Upper lobe of left lung (tissue), 6 donors: Measurements from ENCODE around the gene IRF8. TPM values are rescaled to one million over a fixed set of nuclear protein-coding genes. Genes with fewer than 3 reads are reported as not detected.

Experiments
- ATAC-seq, 2 donors: fragments of 200-7000 bp; cut with Tn5 transposase; one replicate each; pipeline ENCODE4 v1.9.1; 2022; ENCODE audit warnings: mild to moderate bottlenecking in 2 of 2, moderate library complexity in 2 of 2; ENCODE audit not compliant: low FRiP score in 2 of 2
- DNase-seq, 2 donors: peaks; one replicate each; pipeline ENCODE4 v3.0.0-alpha.2; 2019 to 2020
- H3K27ac ChIP-seq, 4 donors: fragments of 200-600 bp; sonication (generic); one replicate each; pipeline ENCODE4 v1.5.1; 2016 to 2019
- H3K27me3 ChIP-seq, 4 donors: fragments of 200-600 bp; sonication (generic); one replicate each; pipeline ENCODE4 v1.5.1; 2017 to 2019
- H3K36me3 ChIP-seq, 4 donors: fragments of 200-600 bp; sonication (generic); one replicate each; pipeline ENCODE4 v1.5.1; 2016 to 2019
- H3K4me1 ChIP-seq, 4 donors: fragments of 200-600 bp; sonication (generic); one replicate each; pipeline ENCODE4 v1.5.1; 2018 to 2019
- H3K4me3 ChIP-seq, 4 donors: fragments of 200-600 bp; sonication (generic); one replicate each; pipeline ENCODE4 v1.5.1; 2017 to 2019; ENCODE audit warnings: mild to moderate bottlenecking in 2 of 4, moderate library complexity in 1 of 4
- H3K9me3 ChIP-seq, 4 donors: fragments of 200-600 bp; sonication (generic); one replicate each; pipeline ENCODE4 v1.5.1; 2018 to 2019
- CTCF ChIP-seq, 6 experiments: fragments of 450-650 bp in 4 of 6; fragments of 200-600 bp in 2 of 6; sonication (generic) in 2 of 6; IDR thresholded peaks; one replicate each; pipeline ENCODE4 v1.5.1; 2016 to 2019; ENCODE audit warnings: antibody characterized with exemption in 6 of 6
- EP300 ChIP-seq, 4 donors: sonication (generic); formaldehyde crosslinking; IDR thresholded peaks; one replicate each; pipeline ENCODE4 v1.5.1; 2017; ENCODE audit warnings: antibody characterized with exemption in 4 of 4, control low read depth in 2 of 4
- POLR2A ChIP-seq, 4 donors: fragments of 450-650 bp; IDR thresholded peaks; one replicate each; pipeline ENCODE4 v1.5.1; 2016 to 2017; ENCODE audit warnings: antibody characterized with exemption in 4 of 4, mild to moderate bottlenecking in 2 of 4
- POLR2AphosphoS5 ChIP-seq, 2 donors: sonication (generic); formaldehyde crosslinking; IDR thresholded peaks; one replicate each; pipeline ENCODE4 v1.5.1; 2017; ENCODE audit warnings: antibody characterized with exemption in 2 of 2
- WGBS, 2 donors: methylation state at CpG; one replicate each; pipeline ENCODE4 v1.1.5; 2017 to 2018; 5-methylcytosine and 5-hydroxymethylcytosine counted together
- total RNA-seq, 6 donors: library from RNA; depleted of rRNA in 4 of 6; stranded (reverse); fragments of >200 nt in 4 of 6; gene quantifications; one replicate each; pipeline versions ENCODE4 v1.1.0 to v1.2.1, GENCODE V29; 2016 to 2021
- donor health status: DM: no; HTN: no; CAD: no; lungs with moderate emphysema.
- donor health status: DM: no; HTN: yes; CAD: no; lungs with severe emphysema.

IRF8 gene
- total RNA-seq, 6 donors from 2014 or later, result 41.5 to 141 (median 72.8) TPM

GRCh38 chr16:85853547-85854545 is 45.1 kb upstream of the IRF8 start:
- Histone ChIP-seq H3K4me3 (no peak overlapping the region), H3K4me1 (peaks cover 0 to 3% (median 0%) of the 10 kb centered on the region in 4 donors), H3K27ac (peak overlapping the region in 2 of 4 donors; percentile 26 to 40), H3K27me3 (no peaks in the 10 kb centered on the region), H3K9me3 (no peaks in the 10 kb centered on the region), H3K36me3 (no peaks in the 10 kb centered on the region)
- peak in 1 of 2 donors; percentile 41 for ATAC-seq
- DNase-seq, result no peak
- no peak for TF ChIP-seq EP300 (IDR thresholded peaks at IDR 0.05)
- TF ChIP-seq POLR2AphosphoS5 (IDR thresholded peaks at IDR 0.05), result no peak
- TF ChIP-seq CTCF (IDR thresholded peaks at IDR 0.05), result no peak
- no peak for TF ChIP-seq POLR2A (IDR thresholded peaks at IDR 0.05)
- 67 to 74% methylated on average over 16 of the region's 16 CpGs for WGBS, 2 donors

GRCh38 chr16:85854935-85855334 is 44.0 kb upstream of the IRF8 start:
- ATAC-seq, result no peak
- peaks cover 0 to 3% (median 0%) of the 10 kb centered on the region in 4 donors for H3K4me1 ChIP-seq
- TF ChIP-seq POLR2AphosphoS5 (IDR thresholded peaks at IDR 0.05), result no peak
- no peak for TF ChIP-seq EP300 (IDR thresholded peaks at IDR 0.05)
- no peak for TF ChIP-seq POLR2A (IDR thresholded peaks at IDR 0.05)
- TF ChIP-seq CTCF (IDR thresholded peaks at IDR 0.05), result no peak
- H3K9me3 ChIP-seq, result no peaks in the 10 kb centered on the region
- 92 to 100% methylated on average over 1 of the region's 1 CpG for WGBS, 2 donors
- DNase-seq, result no peak
- no peak overlapping the region for H3K4me3 ChIP-seq
- no peak overlapping the region for H3K27ac ChIP-seq
- H3K36me3 ChIP-seq, result no peaks in the 10 kb centered on the region
- H3K27me3 ChIP-seq, result no peaks in the 10 kb centered on the region

- Histone ChIP-seq H3K9me3 (no peaks in the 10 kb centered on the region), H3K27ac (no peak overlapping the region), H3K27me3 (no peaks in the 10 kb centered on the region), H3K36me3 (no peaks in the 10 kb centered on the region), H3K4me1 (peaks cover 0 to 3% (median 0%) of the 10 kb centered on the region in 4 donors), H3K4me3 (no peak overlapping the region)
- no peak for ATAC-seq
- 77 to 86% methylated on average over 6 of the region's 6 CpGs for WGBS, 2 donors
- TF ChIP-seq CTCF (IDR thresholded peaks at IDR 0.05) (no peak), POLR2AphosphoS5 (IDR thresholded peaks at IDR 0.05) (no peak), EP300 (IDR thresholded peaks at IDR 0.05) (no peak), POLR2A (IDR thresholded peaks at IDR 0.05) (no peak)
- DNase-seq, result no peak
Measured at GRCh38 chr16:85856079-85856478, 42.9 kb upstream of the IRF8 start.

- Histone ChIP-seq H3K4me3 (no peak overlapping the region), H3K9me3 (no peaks in the 10 kb centered on the region), H3K27ac (no peak overlapping the region), H3K36me3 (no peaks in the 10 kb centered on the region), H3K4me1 (peaks cover 0 to 3% (median 0%) of the 10 kb centered on the region in 4 donors), H3K27me3 (no peaks in the 10 kb centered on the region)
- DNase-seq, result no peak
- TF ChIP-seq EP300 (IDR thresholded peaks at IDR 0.05) (no peak), POLR2A (IDR thresholded peaks at IDR 0.05) (no peak), POLR2AphosphoS5 (IDR thresholded peaks at IDR 0.05) (no peak), CTCF (IDR thresholded peaks at IDR 0.05) (no peak)
- ATAC-seq, result no peak
- WGBS, 2 donors, result 61 to 68% methylated on average over 5 of the region's 5 CpGs
Measured at GRCh38 chr16:85856585-85856984, 42.4 kb upstream of the IRF8 start.
